ENCODE data around the gene LCA5L. TPM values are rescaled to one million over a fixed set of nuclear protein-coding genes. Genes with fewer than 3 reads are reported as not detected.

The LCA5L gene
- total RNA-seq, 1 donor from 2014 or later, result 0.53 TPM

DNA sequence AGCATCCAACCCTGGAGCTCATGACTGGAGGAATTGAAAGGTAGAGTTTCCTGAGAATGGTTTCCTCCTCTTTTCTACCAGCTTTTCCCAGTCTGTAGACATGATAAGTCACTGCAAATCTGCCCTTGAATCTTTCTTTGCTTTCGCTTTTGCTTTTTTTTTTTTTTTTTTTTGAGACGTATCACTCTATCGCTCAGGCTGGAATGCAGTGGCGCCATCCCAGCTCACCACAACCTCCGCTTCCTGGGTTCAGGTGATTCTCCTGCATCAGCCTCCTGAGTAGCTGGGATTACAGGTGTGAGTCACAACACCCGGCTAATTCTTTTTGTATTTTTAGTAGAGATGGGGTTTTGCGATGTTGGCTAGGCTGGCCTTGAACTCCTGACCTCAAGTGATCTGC lies 1.7 kb upstream of the LCA5L start:
- DNase-seq (ENCODE audit: low read depth) (no peak), FAIRE-seq (no peak)
- H3K27me3 ChIP-seq (ENCODE audit: control insufficient read depth, insufficient read depth, low read length), result no peaks in the 10 kb centered on the region
- H3K36me3 ChIP-seq (ENCODE audit: control insufficient read depth, insufficient read depth, low read length), result no peaks in the 10 kb centered on the region
- no peak overlapping the region for H3K4me3 ChIP-seq (ENCODE audit: low read depth, low read length)
- TF ChIP-seq, protein P1, sequence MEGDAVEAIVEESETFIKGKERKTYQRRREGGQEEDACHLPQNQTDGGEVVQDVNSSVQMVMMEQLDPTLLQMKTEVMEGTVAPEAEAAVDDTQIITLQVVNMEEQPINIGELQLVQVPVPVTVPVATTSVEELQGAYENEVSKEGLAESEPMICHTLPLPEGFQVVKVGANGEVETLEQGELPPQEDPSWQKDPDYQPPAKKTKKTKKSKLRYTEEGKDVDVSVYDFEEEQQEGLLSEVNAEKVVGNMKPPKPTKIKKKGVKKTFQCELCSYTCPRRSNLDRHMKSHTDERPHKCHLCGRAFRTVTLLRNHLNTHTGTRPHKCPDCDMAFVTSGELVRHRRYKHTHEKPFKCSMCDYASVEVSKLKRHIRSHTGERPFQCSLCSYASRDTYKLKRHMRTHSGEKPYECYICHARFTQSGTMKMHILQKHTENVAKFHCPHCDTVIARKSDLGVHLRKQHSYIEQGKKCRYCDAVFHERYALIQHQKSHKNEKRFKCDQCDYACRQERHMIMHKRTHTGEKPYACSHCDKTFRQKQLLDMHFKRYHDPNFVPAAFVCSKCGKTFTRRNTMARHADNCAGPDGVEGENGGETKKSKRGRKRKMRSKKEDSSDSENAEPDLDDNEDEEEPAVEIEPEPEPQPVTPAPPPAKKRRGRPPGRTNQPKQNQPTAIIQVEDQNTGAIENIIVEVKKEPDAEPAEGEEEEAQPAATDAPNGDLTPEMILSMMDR (IDR thresholded peaks at IDR 0.05; ENCODE audit: insufficient read depth, low read length, severe bottlenecking), result no peak

DNA sequence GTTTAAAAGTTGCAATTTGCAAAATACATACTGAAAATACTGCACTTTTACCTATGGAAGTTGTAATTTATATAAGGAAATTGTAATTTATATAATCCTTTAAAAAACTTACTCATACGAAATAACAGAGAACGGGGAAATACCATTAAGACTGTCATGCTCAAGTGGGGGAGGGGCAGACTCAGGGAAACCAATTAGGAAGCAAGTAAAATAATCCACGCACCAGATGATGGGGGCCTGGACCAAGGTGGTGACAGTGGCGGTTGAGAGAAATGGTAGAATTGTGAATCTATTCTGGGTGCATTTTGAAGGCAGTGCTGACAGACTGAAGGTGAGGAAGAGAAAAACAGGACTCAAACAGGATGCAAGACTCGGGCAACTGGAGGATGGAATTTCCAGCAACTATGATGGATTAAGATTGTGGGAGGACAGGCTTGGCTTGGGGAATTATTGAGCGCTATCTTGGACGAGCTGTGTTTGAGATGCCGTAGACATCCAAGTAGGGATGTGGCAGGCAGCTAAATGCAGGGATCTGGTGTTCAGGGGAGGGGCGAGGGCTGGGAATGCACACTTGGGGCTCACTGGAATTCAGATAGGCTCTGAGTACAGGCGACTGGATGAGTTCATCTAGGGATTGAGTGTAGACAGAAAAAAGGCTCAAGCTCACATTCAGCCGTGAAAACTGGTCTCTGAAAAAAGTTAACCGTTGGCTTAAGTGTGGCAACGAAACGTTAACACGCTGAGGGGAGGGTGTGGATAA lies 977 bp downstream of the LCA5L start:
- DNase-seq (ENCODE audit: low read depth) (peak; percentile 13), FAIRE-seq (no peak)
- TF ChIP-seq, protein P1 (IDR thresholded peaks at IDR 0.05; ENCODE audit: insufficient read depth, low read length, severe bottlenecking), result no peak
- H3K36me3 ChIP-seq (ENCODE audit: control insufficient read depth, insufficient read depth, low read length), result no peaks in the 10 kb centered on the region
- no peaks in the 10 kb centered on the region for H3K27me3 ChIP-seq (ENCODE audit: control insufficient read depth, insufficient read depth, low read length)
- H3K4me3 ChIP-seq (ENCODE audit: low read depth, low read length), result peak overlapping the region; percentile 88

DNA sequence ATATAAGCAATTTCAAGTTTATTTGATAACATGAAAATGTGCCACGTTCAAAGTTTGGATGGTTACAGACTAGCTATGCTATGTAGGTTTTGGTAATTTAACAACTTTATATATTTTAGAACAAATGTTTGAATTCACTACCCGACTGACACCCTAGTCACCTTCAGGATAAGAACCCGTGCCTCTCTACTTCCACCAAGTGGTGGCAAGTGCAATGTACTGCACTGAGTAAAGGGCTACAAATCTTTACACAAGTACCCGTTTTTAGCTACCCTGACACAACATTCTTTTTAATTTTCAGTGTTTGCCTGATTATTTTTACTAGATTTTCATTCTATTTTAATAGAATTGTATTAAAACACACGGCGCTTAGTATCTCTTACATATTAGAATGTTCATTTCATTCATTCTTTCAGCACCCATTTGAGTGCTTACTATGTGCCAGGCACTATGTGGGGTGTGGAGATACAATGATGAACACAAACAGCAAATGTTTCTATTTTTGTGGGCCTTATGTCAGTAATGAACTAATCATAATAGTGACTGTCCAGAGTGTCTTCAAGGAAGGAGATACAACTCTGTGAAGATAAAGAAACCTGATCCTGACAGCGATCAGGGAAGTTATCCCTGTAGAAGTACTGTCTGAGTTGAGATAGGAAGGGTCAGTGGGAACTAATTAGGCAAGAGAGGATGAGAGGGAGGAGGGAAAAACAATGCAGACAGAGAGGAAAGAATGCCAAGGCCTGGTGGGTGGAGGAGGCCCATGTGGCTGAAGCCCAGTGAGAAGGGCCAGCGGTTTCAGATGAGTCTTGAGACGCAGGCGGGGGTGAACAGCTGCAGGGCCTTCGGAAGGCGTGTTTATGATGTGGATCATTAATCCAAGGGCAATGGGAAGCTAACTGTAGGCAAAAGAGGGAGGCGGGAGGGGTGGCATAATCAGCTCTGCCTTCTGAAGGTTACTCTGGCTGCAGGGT lies 3.8 kb downstream of the LCA5L start:
- FAIRE-seq (no peak), DNase-seq (ENCODE audit: low read depth) (peak; percentile 50)
- Histone ChIP-seq H3K4me3 (ENCODE audit: low read depth, low read length) (no peak overlapping the region), H3K27me3 (ENCODE audit: control insufficient read depth, insufficient read depth, low read length) (no peaks in the 10 kb centered on the region), H3K36me3 (ENCODE audit: control insufficient read depth, insufficient read depth, low read length) (no peaks in the 10 kb centered on the region)
- TF ChIP-seq, protein P1 (IDR thresholded peaks at IDR 0.05; ENCODE audit: insufficient read depth, low read length, severe bottlenecking), result peak; percentile 66

DNA sequence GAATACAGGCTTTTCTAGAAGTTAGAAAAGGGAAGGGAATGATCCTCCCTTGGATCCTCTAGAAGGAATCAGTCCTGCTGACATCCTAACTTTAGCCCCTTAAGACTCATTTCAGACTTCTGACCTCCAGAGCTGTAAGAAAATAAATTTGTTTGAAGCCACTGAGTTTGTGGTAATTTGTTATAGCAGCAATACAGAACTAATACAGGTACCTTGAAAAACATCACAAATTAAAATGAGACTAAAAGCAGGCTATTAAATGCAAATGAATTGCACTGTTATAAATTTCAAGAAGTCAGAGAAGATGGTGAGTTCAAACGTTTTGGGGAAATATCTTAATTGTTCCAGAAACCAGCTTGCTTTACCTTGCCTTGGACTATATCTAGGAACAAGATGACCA lies 6.3 kb downstream of the LCA5L start:
- TF ChIP-seq, protein P1 (IDR thresholded peaks at IDR 0.05; ENCODE audit: insufficient read depth, low read length, severe bottlenecking), result no peak
- FAIRE-seq, result no peak
- Histone ChIP-seq H3K36me3 (ENCODE audit: control insufficient read depth, insufficient read depth, low read length) (no peaks in the 10 kb centered on the region), H3K27me3 (ENCODE audit: control insufficient read depth, insufficient read depth, low read length) (no peaks in the 10 kb centered on the region), H3K4me3 (ENCODE audit: low read depth, low read length) (no peak overlapping the region)
- no peak for DNase-seq (ENCODE audit: low read depth)

DNA sequence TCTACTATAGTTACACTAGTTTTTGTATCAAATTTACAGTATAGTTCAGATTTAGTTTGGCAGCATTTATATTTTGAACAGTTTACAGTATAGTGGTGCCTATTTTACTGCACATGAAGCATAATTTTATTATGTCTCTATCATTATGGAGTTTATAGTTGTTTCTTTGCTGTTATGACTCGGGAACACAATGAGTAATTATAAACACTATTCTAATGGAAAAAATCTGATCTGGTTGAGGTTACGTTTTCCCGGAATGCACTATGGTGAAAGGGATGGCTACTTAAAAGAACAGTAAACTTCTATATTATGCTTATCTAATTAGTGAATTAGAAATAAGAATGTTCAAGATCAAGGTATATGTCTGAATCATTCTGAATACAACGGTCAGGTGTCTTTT lies 10.6 kb downstream of the LCA5L start:
- no peaks in the 10 kb centered on the region for H3K27me3 ChIP-seq (ENCODE audit: control insufficient read depth, insufficient read depth, low read length)
- DNase-seq (ENCODE audit: low read depth) (peak; percentile 17), FAIRE-seq (no peak)
- no peak overlapping the region for H3K4me3 ChIP-seq (ENCODE audit: low read depth, low read length)
- TF ChIP-seq, protein P1 (IDR thresholded peaks at IDR 0.05; ENCODE audit: insufficient read depth, low read length, severe bottlenecking), result no peak
- H3K36me3 ChIP-seq (ENCODE audit: control insufficient read depth, insufficient read depth, low read length), result no peaks in the 10 kb centered on the region

All from bronchial epithelial cell (primary cell).